Stimulated activated CD8-positive, alpha-beta memory T cell treated with anti-CD3 and anti-CD28 coated beads, Interleukin-15, amount 100 ng/mL, for 48 hours (primary cell): ENCODE results near the gene KLHL17.

Experiments used
- DNase-seq, 2 donors: peaks; one replicate each; pipeline ENCODE4 v3.0.0-alpha.2; 2020; ENCODE audit warnings: low read depth in 2 of 2

Gene KLHL17

GRCh38 chr1:950881-951280, 9.5 kb upstream of the KLHL17 start:
- no peak for DNase-seq

GRCh38 chr1:951364-951763, 9.0 kb upstream of the KLHL17 start:
- DNase-seq, result no peak

- no peak for DNase-seq
These were observed 8.2 kb upstream of the KLHL17 start for GRCh38 chr1:952201-952600.

- DNase-seq, result no peak
These were observed 7.8 kb upstream of the KLHL17 start for GRCh38 chr1:952603-953002.

GRCh38 chr1:953524-954320, 6.7 kb upstream of the KLHL17 start:
- DNase-seq, result no peak

GRCh38 chr1:954927-955326, 5.5 kb upstream of the KLHL17 start:
- no peak for DNase-seq

GRCh38 chr1:955474-955873, 4.9 kb upstream of the KLHL17 start:
- DNase-seq, result no peak

GRCh38 chr1:956636-957035, 3.7 kb upstream of the KLHL17 start:
- DNase-seq, result no peak

GRCh38 chr1:958823-959730, 1.3 kb upstream of the KLHL17 start, which contains the start of gene NOC2L:
TSS of gene NOC2L (minus strand) at chr1:959256. CDS start at chr1:959240, 16 bp downstream.
- DNase-seq, result peak; percentile 93 to 94

GRCh38 chr1:959731-960362, 537 bp upstream of the KLHL17 start:
- no peak for DNase-seq

GRCh38 chr1:961132-961669, 817 bp downstream of the KLHL17 start:
- no peak for DNase-seq

- no peak for DNase-seq
These were observed 2.3 kb downstream of the KLHL17 start for GRCh38 chr1:962381-963300.

GRCh38 chr1:963301-963651, 2.9 kb downstream of the KLHL17 start:
- no peak for DNase-seq

GRCh38 chr1:963746-964525, 3.6 kb downstream of the KLHL17 start:
- DNase-seq, result no peak

- no peak for DNase-seq
These were observed 4.5 kb downstream of the KLHL17 start for GRCh38 chr1:964691-965525.

GRCh38 chr1:965526-966134, 5.2 kb downstream of the KLHL17 start:
- DNase-seq, result no peak

- peak in 1 of 2 donors; percentile 43 for DNase-seq
These were observed 5.8 kb downstream of the KLHL17 start, which contains the start of gene PLEKHN1 for GRCh38 chr1:966135-966703. TSS of gene PLEKHN1 (plus strand) at chr1:966482. CDS start at chr1:966532, 50 bp downstream.

GRCh38 chr1:966704-967300, 6.4 kb downstream of the KLHL17 start:
- DNase-seq, result peak; percentile 78 to 79
